ENCODE data around the gene FAM168A. TPM values are rescaled to one million over a fixed set of nuclear protein-coding genes. Genes with fewer than 3 reads are reported as not detected.
A peak's percentile ranks its signal among the peaks of the same experiment; 100 is the strongest.
"Not testable (repeated sequence)": the region's sequence is repeated elsewhere in the genome, so short reads cannot be mapped to it uniquely, and the experiment has no call there.

The FAM168A gene
- total and polyA plus RNA-seq, 2 donors from 2014 or later: 8.9 to 38.1 TPM

DNA sequence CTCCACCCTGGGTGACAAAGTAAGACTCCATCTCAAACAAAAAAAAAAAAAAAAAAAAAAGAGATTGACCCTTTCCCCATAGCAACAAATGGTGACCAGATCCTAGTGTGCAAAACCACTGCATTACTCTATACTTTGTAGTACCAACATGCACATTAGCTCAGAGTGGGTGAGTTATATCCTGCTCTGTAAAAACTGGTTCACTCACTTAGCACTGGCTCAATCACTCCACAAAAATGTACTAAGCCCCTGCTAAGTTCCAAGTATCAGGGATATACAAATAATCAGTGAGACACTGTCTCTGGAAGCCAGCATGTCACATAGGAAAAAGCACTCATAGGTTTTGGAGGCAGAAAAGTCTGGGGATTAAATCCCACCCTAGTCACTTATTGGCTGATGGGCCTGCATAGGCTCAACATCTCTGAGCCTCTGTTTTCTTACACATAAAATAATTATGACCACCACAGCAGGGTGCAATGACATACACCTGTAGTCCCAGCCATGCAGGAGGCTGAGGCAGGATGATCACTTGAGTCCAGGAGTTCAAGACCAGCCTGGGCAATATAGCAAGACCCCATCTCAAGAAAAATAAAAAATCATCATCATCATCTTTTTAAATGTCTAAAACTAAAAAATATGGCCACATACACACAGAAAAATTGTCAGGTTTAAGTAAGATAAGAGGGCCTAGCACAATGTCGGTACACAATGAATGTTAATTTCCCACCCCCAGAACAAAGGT, 11.9 kb downstream of the FAM168A start:
- TF ChIP-seq CTCF (IDR thresholded peaks at IDR 0.05; ENCODE audit: borderline replicate concordance, extremely low read depth, insufficient read depth): no peak
- Histone ChIP-seq H3K27ac (ENCODE audit: low read depth in 2 of 2, low read length in 2 of 2) (no peak overlapping the region), H3K4me1 (ENCODE audit: control insufficient read depth in 2 of 3, insufficient read depth in 2 of 3, low read depth in 1 of 3, low read length in 3 of 3) (no peaks in the 10 kb centered on the region), H3K27me3 (ENCODE audit: control insufficient read depth, insufficient read depth, low read length) (no peaks in the 10 kb centered on the region), H3K36me3 (ENCODE audit: control insufficient read depth in 2 of 3, insufficient read depth in 3 of 3, low read length in 3 of 3) (no peaks in the 10 kb centered on the region), H3K4me3 (ENCODE audit: low read length in 3 of 3) (no peak overlapping the region), H3K9me3 (ENCODE audit: control insufficient read depth in 2 of 3, insufficient read depth in 1 of 3, low read length in 3 of 3) (no peaks in the 10 kb centered on the region), H3K9ac (ENCODE audit: low read length in 3 of 3) (no peak overlapping the region)
- DNase-seq (no peak), FAIRE-seq (no peak)
- intact Hi-C loops (cut with DNase I): no loop called here

DNA sequence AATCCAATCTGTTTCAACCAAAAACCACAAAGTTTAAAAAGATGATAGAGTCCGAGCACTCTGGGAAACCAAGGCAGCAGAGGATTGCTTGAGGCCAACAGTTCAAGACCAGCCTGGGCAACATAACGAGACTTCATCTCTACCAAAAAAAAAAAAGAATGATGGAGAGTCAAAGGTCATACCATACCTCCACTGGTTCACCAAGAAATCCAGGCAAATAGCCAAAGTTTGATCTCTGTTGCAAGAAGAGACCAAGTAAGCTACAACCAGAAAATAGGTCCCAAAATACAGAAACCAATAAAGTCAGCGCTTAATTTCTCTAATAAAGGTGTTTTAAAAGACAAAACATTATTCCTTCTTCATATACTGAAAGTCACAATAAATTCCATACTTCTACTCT, 13.1 kb downstream of the FAM168A start:
- H3K4me1 ChIP-seq (ENCODE audit: control insufficient read depth in 2 of 3, insufficient read depth in 2 of 3, low read depth in 1 of 3, low read length in 3 of 3): no peaks in the 10 kb centered on the region
- no peaks in the 10 kb centered on the region for H3K9me3 ChIP-seq (ENCODE audit: control insufficient read depth in 2 of 3, insufficient read depth in 1 of 3, low read length in 3 of 3)
- H3K36me3 ChIP-seq (ENCODE audit: control insufficient read depth in 2 of 3, insufficient read depth in 3 of 3, low read length in 3 of 3): no peaks in the 10 kb centered on the region
- no peaks in the 10 kb centered on the region for H3K27me3 ChIP-seq (ENCODE audit: control insufficient read depth, insufficient read depth, low read length)
- no peak overlapping the region for H3K27ac ChIP-seq (ENCODE audit: low read depth in 2 of 2, low read length in 2 of 2)
- intact Hi-C loops (cut with DNase I): no loop called here
- H3K9ac ChIP-seq (ENCODE audit: low read length in 3 of 3): no peak overlapping the region
- TF ChIP-seq CTCF (IDR thresholded peaks at IDR 0.05; ENCODE audit: borderline replicate concordance, extremely low read depth, insufficient read depth): no peak
- FAIRE-seq (no peak), DNase-seq (no peak)
- no peak overlapping the region for H3K4me3 ChIP-seq (ENCODE audit: low read length in 3 of 3)

DNA sequence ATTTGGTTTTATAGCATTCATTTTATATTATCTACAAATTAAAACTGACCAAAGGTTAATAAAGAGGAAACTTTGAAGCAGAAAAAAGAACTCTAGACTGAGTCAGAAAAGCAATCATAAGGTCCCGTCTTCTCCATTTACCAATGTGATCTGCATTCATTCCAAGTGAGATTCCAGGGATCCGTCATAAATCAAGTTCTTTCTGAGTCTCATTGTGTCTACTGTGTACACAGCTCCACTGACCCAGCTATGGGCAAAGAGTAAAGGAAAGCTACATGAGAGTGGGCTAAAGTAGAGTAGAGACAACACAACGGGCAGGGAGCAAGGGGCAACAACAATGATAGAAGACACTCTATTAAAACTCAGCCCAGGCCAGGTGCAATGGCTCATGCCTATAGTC, 15.3 kb downstream of the FAM168A start:
- Histone ChIP-seq H3K36me3 (ENCODE audit: control insufficient read depth in 2 of 3, insufficient read depth in 3 of 3, low read length in 3 of 3) (peaks cover 0 to 4% (median 0%) of the 10 kb centered on the region in 3 donors), H3K4me1 (ENCODE audit: control insufficient read depth in 2 of 3, insufficient read depth in 2 of 3, low read depth in 1 of 3, low read length in 3 of 3) (no peaks in the 10 kb centered on the region), H3K4me3 (ENCODE audit: low read length in 3 of 3) (no peak overlapping the region), H3K9ac (ENCODE audit: low read length in 3 of 3) (no peak overlapping the region), H3K27me3 (ENCODE audit: control insufficient read depth, insufficient read depth, low read length) (no peaks in the 10 kb centered on the region), H3K9me3 (ENCODE audit: control insufficient read depth in 2 of 3, insufficient read depth in 1 of 3, low read length in 3 of 3) (no peaks in the 10 kb centered on the region), H3K27ac (ENCODE audit: low read depth in 2 of 2, low read length in 2 of 2) (no peak overlapping the region)
- DNase-seq: peak in 1 of 5 donors; percentile 29
- no peak for FAIRE-seq
- intact Hi-C loops (cut with DNase I): no loop called here
- TF ChIP-seq CTCF (IDR thresholded peaks at IDR 0.05; ENCODE audit: borderline replicate concordance, extremely low read depth, insufficient read depth): no peak

DNA sequence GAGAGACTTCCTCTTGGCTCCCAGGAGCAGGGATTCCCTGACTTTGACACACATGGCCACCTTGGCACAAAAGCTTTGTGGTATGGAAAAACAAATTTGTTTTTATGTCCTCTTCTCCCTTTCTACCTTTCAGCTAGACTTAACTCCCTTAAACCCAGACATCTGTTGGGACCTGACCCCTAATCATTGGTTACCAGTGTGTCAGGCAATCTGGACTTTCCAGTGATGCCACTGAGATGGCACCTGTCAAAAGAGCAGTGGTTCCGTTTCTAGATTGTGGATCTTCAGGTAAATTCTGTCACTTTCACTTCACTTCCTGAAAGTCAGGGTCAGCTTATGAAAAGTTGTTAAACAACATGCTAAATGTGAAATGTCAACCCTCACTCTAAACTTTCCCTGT, 17.2 kb downstream of the FAM168A start:
- H3K36me3 ChIP-seq (ENCODE audit: control insufficient read depth in 2 of 3, insufficient read depth in 3 of 3, low read length in 3 of 3); H3K4me1 ChIP-seq (ENCODE audit: control insufficient read depth in 2 of 3, insufficient read depth in 2 of 3, low read depth in 1 of 3, low read length in 3 of 3); H3K9me3 ChIP-seq (ENCODE audit: control insufficient read depth in 2 of 3, insufficient read depth in 1 of 3, low read length in 3 of 3); H3K4me3 ChIP-seq (ENCODE audit: low read length in 3 of 3); intact Hi-C loops (cut with DNase I); H3K27ac ChIP-seq (ENCODE audit: low read depth in 2 of 2, low read length in 2 of 2); H3K9ac ChIP-seq (ENCODE audit: low read length in 3 of 3); FAIRE-seq; H3K27me3 ChIP-seq (ENCODE audit: control insufficient read depth, insufficient read depth, low read length); DNase-seq: not testable (repeated sequence)

Measured in kidney (tissue), 14 donors.